Panc1 (cell line): ENCODE measurements around the gene PAAF1. TPM values are rescaled to one million over a fixed set of nuclear protein-coding genes. Genes with fewer than 3 reads are reported as not detected.

Source experiments
- ATAC-seq: fragments of 200-7000 bp; cut with Tn5 transposase; 2 replicates; pipeline ENCODE4 v1.9.1; 2020; ENCODE audit warnings: mild to moderate bottlenecking, moderate library complexity
- BruUV-seq: library from RNA; stranded (reverse); fragments of 400-500 nt; replicated peaks from 2 replicates; lab custom pipeline; 2021; lab: Mats Ljungman, UMichigan
- CTCF ChIA-PET: fragments of 300-600 bp; sonication (Branson Sonifier 250); formaldehyde crosslinking; loops from one replicate; lab custom pipeline; 2022; ENCODE audit warnings: antibody characterized with exemption; lab: Charles Lee
- POLR2A ChIA-PET: fragments of 300-600 bp; sonication (Branson Sonifier 250); formaldehyde crosslinking; loops from one replicate; lab custom pipeline; 2022; ENCODE audit warnings: antibody characterized with exemption; lab: Charles Lee
- DNase-seq: peaks from one replicate; pipeline ENCODE4 v3.0.0-alpha.2; 2010; ENCODE audit warnings: low read depth, low spot score
- H3K27ac ChIP-seq: 2 replicates; pipeline ENCODE4 v1.5.1; 2011; ENCODE audit warnings: mild to moderate bottlenecking, low read length, inconsistent platforms
- H3K27me3 ChIP-seq: fragments of 200-500 bp; sonication (Bioruptor generic); 2 replicates; pipeline ENCODE4 v1.6.0; 2014; ENCODE audit warnings: low read length, inconsistent platforms; ENCODE audit not compliant: control insufficient read depth, insufficient read depth
- H3K36me3 ChIP-seq: fragments of 200-500 bp; sonication (Bioruptor generic); 2 replicates; pipeline ENCODE4 v1.5.1; 2014; ENCODE audit warnings: inconsistent platforms, mild to moderate bottlenecking, low read length, moderate library complexity; ENCODE audit not compliant: control insufficient read depth, insufficient read depth
- H3K4me1 ChIP-seq: 2 replicates; pipeline ENCODE4 v1.5.1; 2011; ENCODE audit warnings: inconsistent platforms, mild to moderate bottlenecking, low read length, moderate library complexity; ENCODE audit not compliant: control insufficient read depth, insufficient read depth
- H3K4me3 ChIP-seq, 2 experiments: 2 replicates each; pipeline ENCODE4 v1.5.1; 2011 to 2012; ENCODE audit warnings: low read depth in 2 of 2, low read length in 2 of 2, mild to moderate bottlenecking in 2 of 2, inconsistent platforms in 1 of 2, moderate library complexity in 1 of 2
- H3K9me3 ChIP-seq: fragments of 200-500 bp; sonication (Bioruptor generic); 2 replicates; pipeline ENCODE4 v1.5.1; 2014; ENCODE audit warnings: low read depth, mild to moderate bottlenecking, inconsistent platforms, low read length, moderate library complexity; ENCODE audit not compliant: control insufficient read depth, insufficient read depth
- POLR2AphosphoS5 ChIP-seq: IDR thresholded peaks from 2 replicates; pipeline ENCODE4 v1.6.1; 2012; ENCODE audit warnings: mild to moderate bottlenecking, low read depth, low read length, moderate library complexity
- REST ChIP-seq, 2 experiments: IDR thresholded peaks; 2 replicates each; pipeline ENCODE4 v1.6.1; 2011 to 2012; ENCODE audit warnings: low read depth in 2 of 2, control low read depth in 1 of 2, low read length in 1 of 2, mild to moderate bottlenecking in 1 of 2, moderate library complexity in 1 of 2; ENCODE audit not compliant: insufficient read depth in 1 of 2
- SIN3A ChIP-seq: IDR thresholded peaks from 2 replicates; pipeline ENCODE4 v1.6.1; 2012; ENCODE audit warnings: low read depth, mild to moderate bottlenecking, low read length, moderate library complexity, borderline replicate concordance; ENCODE audit not compliant: insufficient read depth
- TCF7L2 ChIP-seq: IDR thresholded peaks from 2 replicates; pipeline ENCODE4 v1.6.1; 2011; ENCODE audit warnings: mild to moderate bottlenecking, low read depth, low read length, inconsistent platforms
- in situ Hi-C: cut with HindIII; loops from 2 replicates; pipeline ENCODE4 v1.10.0; 2016; ENCODE audit warnings: low sequenced_read_pairs, low pct_unique_long_range_greater_than_20kb
- intact Hi-C: fragments of 100-400 bp; cut with micrococcal nuclease; formaldehyde crosslinking; loops from one replicate; pipeline ENCODE4 v1.10.0; 2022; ENCODE audit not compliant: unreplicated experiment
- total RNA-seq: library from RNA; stranded (reverse); gene quantifications from one replicate; pipeline ENCODE4 v1.2.1, GENCODE V29; 2021; ENCODE audit not compliant: unreplicated experiment

The PAAF1 gene
- total RNA-seq, 1 experiment from 2014 or later = 22.1 TPM

DNA sequence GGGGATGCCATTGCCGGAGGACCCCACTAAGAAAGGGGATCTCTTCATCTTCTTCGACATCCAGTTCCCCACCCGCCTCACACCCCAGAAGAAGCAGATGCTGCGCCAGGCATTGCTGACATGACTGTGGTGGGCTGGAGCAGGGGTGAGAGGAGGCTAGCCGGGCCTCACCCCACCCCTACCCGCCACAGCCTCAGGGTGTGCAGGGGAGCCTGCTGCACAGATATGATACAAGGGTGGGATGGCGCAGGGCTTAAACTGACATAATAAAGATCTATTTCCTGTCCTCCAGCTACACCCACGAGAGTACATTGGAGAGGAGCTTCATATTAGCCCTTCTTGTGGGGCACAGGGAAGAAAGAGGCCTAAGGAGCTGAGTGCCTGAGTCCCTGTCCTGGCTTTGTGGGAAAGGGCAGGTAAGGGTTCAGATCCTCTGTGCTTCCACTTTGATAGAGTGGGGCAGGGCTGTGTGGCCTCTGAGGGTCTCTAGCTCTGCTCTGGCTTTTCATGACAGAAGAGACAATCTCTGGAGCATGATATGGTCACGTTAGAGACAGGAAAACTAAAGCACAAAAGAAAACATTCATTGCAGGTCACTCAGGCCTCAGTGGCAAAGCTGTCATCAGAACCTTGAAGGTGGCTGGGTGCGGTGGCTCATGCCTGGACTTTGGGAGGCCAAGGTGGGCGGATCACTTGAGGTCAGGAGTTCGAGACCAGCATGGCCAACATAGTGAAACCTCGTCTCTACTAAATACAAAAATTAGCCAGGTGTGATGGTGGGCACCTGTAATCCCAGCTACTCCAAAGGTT, 93.4 kb downstream of the PAAF1 start:
- no peaks in the 10 kb centered on the region for H3K9me3 ChIP-seq
- TF ChIP-seq REST (IDR thresholded peaks at IDR 0.05; ENCODE audit: insufficient read depth in 1 of 2, low read depth in 2 of 2, low read length in 1 of 2) (no peak), POLR2AphosphoS5 (peak; percentile 8; the same call in 1 of the 2 replicates)
- H3K27me3 ChIP-seq = no peaks in the 10 kb centered on the region
- no peaks in the 10 kb centered on the region for H3K36me3 ChIP-seq
- DNase-seq (no peak), ATAC-seq (0 out of 2 replicates have a peak, but pooled peaks have one; percentile 9)
- no peak overlapping the region for H3K4me3 ChIP-seq
- intact Hi-C loops (loop anchor here (10.0 kb wide), 1 partner anchor 125 kb away; no protein-coding TSS in a partner anchor), in situ Hi-C loops (no loop called here)
- ChIA-PET POLR2A (no interaction called here), CTCF (no interaction called here)
- BruUV-seq = no TSS peak
- no peak overlapping the region for H3K27ac ChIP-seq
- H3K4me1 ChIP-seq = peaks cover under 1% of the 10 kb centered on the region; the same call in 1 of the 2 replicates

GRCh38 chr11:73971175-73971719, 94.4 kb downstream of the PAAF1 start:
- no peak for DNase-seq
- H3K36me3 ChIP-seq = no peaks in the 10 kb centered on the region
- BruUV-seq = no TSS peak
- ATAC-seq = peak; percentile 20
- H3K4me3 ChIP-seq = no peak overlapping the region
- no peaks in the 10 kb centered on the region for H3K9me3 ChIP-seq
- ChIA-PET CTCF (interaction anchor here (0.6 kb wide), 1 partner anchor 730 kb away, joined by 3 read pairs; no protein-coding TSS in a partner anchor), POLR2A (no interaction called here)
- in situ Hi-C loops (no loop called here), intact Hi-C loops (no loop called here)
- no peaks in the 10 kb centered on the region for H3K4me1 ChIP-seq
- no peak overlapping the region for H3K27ac ChIP-seq
- TF ChIP-seq SIN3A = no peak
- no peak for TF ChIP-seq REST (IDR thresholded peaks at IDR 0.05; ENCODE audit: insufficient read depth in 1 of 2, low read depth in 2 of 2, low read length in 1 of 2)
- peak; percentile 72 for TF ChIP-seq POLR2AphosphoS5
- TF ChIP-seq TCF7L2 = no peak
- H3K27me3 ChIP-seq = no peaks in the 10 kb centered on the region
